ENCODE measurements around the gene OPN1LW. TPM values are rescaled to one million over a fixed set of nuclear protein-coding genes. Genes with fewer than 3 reads are reported as not detected.
"Not testable (repeated sequence)": the region's sequence is repeated elsewhere in the genome, so short reads cannot be mapped to it uniquely, and the experiment has no call there.

The OPN1LW gene
- total RNA-seq, 3 donors from 2014 or later = not detected

DNA sequence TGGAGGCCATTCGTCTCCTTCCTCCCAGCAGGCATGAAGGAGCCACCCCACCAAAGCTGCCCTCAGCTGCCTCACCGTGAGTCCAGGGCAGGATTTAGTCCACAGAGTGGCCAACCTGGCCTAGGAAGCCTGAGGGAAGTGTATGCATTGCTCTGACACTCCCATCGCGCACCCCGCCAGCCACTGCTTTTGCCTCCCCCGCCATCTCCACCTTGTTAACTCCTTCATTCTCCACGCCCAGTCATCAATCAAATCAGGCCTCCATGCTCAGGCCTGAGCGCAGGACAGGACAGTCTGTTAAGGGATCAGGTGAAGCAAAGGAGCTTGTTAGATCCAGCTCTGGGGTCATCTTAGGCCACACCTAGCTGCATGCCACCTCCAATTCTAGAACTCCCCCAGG lies 48.8 kb downstream of the OPN1LW start:
- H3K4me1 ChIP-seq (ENCODE audit: low read depth); DNase-seq; H3K4me3 ChIP-seq; H3K36me3 ChIP-seq (ENCODE audit: low read depth); ATAC-seq; intact Hi-C loops (cut with DNase I, micrococcal nuclease); H3K9me3 ChIP-seq: not testable (repeated sequence)

DNA sequence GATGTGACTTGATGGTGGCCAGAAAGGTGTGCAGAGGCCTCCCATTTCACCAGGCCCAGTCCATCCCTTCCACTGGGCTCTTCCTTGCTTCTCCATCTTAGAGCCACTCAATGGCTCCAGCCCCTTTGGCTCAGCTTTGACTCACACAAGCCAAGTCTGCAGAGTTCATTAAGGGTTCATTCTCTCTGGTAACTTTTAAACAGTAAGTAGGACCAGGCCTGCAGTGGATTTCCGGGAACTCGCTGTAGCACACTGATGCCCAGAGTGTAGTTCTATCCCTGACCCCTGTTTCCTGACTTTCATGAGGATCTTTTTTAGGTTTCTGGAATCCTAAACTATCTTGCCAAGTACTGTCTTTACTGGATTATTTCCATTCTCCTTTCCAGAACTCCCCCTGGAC lies 50.3 kb downstream of the OPN1LW start:
- H3K9me3 ChIP-seq; DNase-seq; H3K4me3 ChIP-seq; intact Hi-C loops (cut with DNase I, micrococcal nuclease); H3K4me1 ChIP-seq (ENCODE audit: low read depth); H3K36me3 ChIP-seq (ENCODE audit: low read depth); ATAC-seq: not testable (repeated sequence)

- H3K4me3 ChIP-seq; H3K4me1 ChIP-seq (ENCODE audit: low read depth); H3K36me3 ChIP-seq (ENCODE audit: low read depth); ATAC-seq; intact Hi-C loops (cut with DNase I, micrococcal nuclease); H3K9me3 ChIP-seq; DNase-seq: not testable (repeated sequence)
These were observed 52.4 kb downstream of the OPN1LW start for GRCh38 chrX:154196466-154196865.

Other genes with a start within 250 kb of the OPN1LW start
- gene AVPR2, start 239.6 kb upstream of the OPN1LW start, total RNA-seq = under 1 TPM; 0.43 to 0.78 (median 0.54) TPM
- 10 to 100 TPM; 35.0 to 47.8 (median 36.7) TPM for gene ARHGAP4, start 218.0 kb upstream of the OPN1LW start, total RNA-seq
- 10 to 100 TPM; 52.2 to 72.3 (median 68.9) TPM for gene NAA10, start 209.2 kb upstream of the OPN1LW start, total RNA-seq
- gene RENBP, start 199.6 kb upstream of the OPN1LW start, total RNA-seq = 10 to 100 TPM in 2 of 3 donors, 1 to 10 TPM in 1; 3.5 to 21.2 (median 10.2) TPM
- gene HCFC1, start 172.4 kb upstream of the OPN1LW start, total RNA-seq = 10 to 100 TPM; 36.3 to 56.5 (median 48.2) TPM
- 1 to 10 TPM; 4.8 to 7.9 (median 7.8) TPM for gene TMEM187, start 171.5 kb upstream of the OPN1LW start, total RNA-seq
- gene IRAK1, start 124.3 kb upstream of the OPN1LW start, total RNA-seq = 10 to 100 TPM; 66.5 to 96.0 (median 85.2) TPM
- 10 to 100 TPM; 33.5 to 55.6 (median 35.6) TPM for gene MECP2, start 46.5 kb upstream of the OPN1LW start, total RNA-seq
- not detected for gene OPN1MW, start 38.4 kb downstream of the OPN1LW start, total RNA-seq
- not detected for gene OPN1MW2, start 75.5 kb downstream of the OPN1LW start, total RNA-seq
- not detected for gene OPN1MW3, start 113.3 kb downstream of the OPN1LW start, total RNA-seq
- gene TEX28, start 150.9 kb downstream of the OPN1LW start, total RNA-seq = not detected
- gene TKTL1, start 151.6 kb downstream of the OPN1LW start, total RNA-seq = not detected
- 1,000 to 10,000 TPM in 1 of 3 donors, 100 to 1,000 TPM in 2; 164 to 4,590 (median 513) TPM for gene FLNA, start 230.4 kb downstream of the OPN1LW start, total RNA-seq
- gene EMD, start 235.1 kb downstream of the OPN1LW start, total RNA-seq = 10 to 100 TPM; 32.3 to 73.0 (median 41.0) TPM